Endometrial microvascular endothelial cells (primary cell): Measurements from ENCODE around the gene PGM5. TPM values are rescaled to one million over a fixed set of nuclear protein-coding genes. Genes with fewer than 3 reads are reported as not detected.

ENCODE experiments used
- in situ Hi-C: cut with HindIII; loops from 2 replicates; pipeline ENCODE4 v1.10.0; 2017; ENCODE audit warnings: low sequenced_read_pairs, low pct_unique_long_range_greater_than_20kb; ENCODE audit errors: inconsistent ontology term
- total RNA-seq: library from RNA; depleted of rRNA; stranded (reverse); fragments of >200 nt; gene quantifications from one replicate; pipeline ENCODE4 v1.2.3, GENCODE V29; 2015; ENCODE audit errors: inconsistent ontology term

Gene PGM5
- total RNA-seq, 1 donor from 2014 or later = not detected

DNA sequence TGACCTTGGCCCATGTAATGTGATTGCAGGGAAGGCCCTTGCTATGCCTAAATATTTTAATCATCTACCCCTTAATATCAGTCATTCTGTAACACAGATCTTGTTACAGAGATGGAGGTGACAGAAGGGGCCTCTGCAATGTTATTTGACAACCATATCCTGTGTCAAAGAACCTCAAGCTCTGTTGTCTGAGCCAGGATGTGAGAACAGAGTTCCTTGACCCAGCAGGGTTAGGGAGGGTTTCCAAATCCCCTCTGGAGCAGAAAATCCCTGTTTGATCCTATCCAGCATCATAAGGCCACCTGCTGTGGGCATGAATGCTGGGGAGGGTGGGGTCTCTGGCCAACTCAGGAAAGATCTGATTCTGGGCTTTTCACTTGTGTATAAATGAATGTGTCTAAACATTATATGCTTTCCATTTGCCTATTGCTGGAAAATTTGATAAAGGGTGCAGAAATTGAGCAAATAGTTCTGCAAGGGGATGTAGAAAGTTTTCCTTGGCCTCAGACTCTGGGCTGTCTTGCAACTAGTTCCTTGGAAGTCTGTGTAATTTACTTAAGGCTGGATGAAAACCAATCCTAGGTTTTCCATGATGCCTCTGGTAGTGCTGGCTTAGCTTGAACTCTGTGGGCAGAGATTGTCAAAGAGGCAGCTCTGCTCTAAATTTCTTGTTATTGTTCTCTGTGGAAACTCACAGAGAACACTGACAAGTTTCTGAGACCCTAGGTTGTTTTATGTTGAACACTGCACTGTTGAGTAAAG is 71.0 kb downstream of the PGM5 start:
- in situ Hi-C loops = no loop called here

DNA sequence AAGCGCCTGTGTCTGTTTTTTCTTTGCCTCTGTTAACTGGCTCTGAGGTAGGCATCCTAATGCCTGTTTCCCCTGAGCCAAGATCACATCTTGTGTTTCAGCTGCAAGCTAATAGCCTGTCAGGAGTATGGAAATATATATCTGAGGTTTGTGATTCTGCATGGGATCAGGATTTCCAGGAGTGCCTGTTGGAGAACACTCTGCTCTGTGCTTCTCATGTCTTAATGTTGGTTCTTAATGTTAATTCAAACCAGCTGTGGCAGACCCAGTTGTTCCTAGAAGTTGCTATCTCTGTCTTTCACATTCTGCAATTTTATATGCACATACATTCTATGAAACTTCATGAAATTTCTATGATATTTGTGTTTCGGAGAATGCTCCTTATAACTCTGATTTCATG is 72.1 kb downstream of the PGM5 start:
- in situ Hi-C loops = no loop called here

DNA sequence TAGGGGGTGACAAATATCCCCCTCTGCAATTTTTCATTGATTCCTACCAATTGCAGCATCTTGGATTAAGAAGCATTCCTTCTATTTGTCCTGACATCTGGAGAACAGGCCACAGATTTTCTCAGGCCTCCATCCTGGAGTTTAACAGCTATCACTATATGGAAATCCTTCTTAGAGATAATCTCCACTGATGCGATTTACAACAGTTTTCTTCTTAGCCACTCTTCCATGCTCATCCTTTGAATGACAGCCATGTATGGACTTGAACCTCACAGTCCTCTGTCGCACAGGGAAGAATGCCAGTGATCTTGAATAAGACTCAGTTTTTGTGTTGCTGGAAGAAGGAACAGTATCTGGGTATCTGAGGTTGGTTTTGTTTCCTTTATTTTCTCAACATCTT is 73.2 kb downstream of the PGM5 start:
- in situ Hi-C loops = no loop called here

DNA sequence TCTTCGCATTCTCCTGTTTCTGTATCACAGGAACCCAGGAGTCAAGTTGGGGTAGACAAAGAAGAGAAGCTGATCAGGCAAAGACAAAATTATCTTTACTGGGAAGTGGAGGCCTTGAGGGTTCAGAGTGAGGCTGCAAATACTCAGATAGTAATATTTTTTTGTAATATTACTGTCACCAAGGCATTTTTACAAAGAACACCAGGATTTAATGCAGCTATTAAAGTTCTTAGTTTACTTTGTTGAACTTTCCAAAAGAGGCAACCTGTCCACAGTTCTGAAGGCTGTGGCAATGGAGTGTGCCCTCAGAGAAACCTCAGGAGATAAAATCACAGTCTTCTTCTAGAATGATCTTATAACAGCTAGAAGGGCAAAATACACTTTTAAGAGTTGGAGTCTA is 74.9 kb downstream of the PGM5 start:
- in situ Hi-C loops = no loop called here

DNA sequence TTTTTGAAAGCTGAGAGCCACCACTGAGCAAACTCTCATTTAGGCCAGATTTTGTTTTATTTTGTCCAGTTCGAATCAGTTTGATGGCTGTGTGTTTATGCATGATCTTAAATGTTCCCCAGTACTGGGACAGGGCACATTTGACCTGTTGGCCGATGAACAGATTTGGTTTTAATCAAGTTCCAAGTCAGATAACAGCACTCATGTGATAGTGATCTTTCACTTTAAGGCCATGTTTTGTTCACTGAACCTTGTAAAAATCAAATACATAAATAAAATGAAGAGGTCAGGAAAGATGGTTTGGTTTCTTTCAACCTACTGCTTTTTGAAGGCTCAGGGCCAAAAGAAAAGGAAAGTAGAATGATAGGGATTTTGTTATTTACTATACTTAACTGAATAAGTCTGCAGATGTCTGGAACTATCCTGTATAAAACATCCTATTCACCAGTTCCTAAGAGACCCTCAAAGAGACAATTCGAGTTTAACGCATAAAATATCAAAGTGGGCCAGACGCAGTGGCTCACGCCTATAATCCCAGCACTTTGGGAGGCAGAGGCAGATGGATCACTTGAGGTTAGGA is 77.2 kb downstream of the PGM5 start:
- in situ Hi-C loops = no loop called here

DNA sequence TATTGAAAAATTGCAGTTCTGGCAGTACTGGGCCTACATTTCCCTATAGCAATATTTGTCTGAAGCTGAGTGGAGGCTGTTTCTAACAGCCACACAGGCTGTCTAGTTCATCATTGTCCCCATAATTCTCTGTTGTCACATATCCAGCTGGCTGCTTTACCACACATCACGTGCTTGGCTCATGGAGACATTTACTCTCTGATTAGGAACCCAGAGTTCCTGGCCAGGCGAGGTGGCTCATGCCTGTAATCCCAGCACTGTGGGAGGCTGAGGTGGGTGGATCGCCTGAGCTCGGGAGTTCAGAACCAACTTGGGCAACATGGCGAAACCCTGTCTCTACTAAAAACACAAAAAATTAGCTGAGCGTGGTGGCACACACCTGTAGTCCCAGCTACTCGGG is 81.4 kb downstream of the PGM5 start:
- in situ Hi-C loops = no loop called here

DNA sequence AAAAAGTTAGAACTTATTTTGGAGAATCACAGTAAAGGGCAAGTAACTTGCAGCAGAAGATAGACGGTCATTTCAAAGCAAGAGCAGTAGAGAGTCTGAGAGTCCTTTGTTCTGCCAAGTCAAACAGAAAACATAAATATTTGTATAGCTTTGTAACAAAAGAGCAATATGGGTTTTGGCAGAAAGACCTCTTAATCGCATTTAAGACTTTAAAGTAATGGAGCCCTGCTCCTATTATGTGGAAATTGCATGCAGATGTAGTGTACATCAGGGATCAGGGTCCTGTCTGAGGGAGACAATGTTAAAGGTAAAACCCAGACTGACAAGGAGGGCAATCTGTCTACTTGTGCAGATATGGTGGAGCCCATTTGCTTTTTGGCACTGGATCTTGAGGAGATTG is 87.2 kb downstream of the PGM5 start:
- in situ Hi-C loops = no loop called here

DNA sequence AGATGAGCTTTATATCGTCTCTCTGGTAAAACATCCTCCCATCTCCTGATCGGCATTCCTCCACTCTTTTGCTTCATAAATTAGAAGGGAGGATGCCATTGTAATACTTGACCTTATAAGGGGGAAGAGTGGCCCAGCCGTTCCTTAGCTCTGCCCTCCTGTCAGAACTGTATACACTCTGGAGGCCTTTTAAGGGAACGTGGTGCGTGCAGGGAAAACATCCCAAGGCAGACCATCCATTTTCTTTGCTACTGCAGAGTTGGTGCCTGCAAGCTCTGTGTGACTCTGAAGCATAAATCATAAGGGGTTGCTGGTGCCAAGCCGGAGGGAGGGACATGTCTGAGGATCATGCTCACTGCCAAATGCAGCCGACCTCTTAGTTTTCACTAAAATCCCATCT is 90.4 kb downstream of the PGM5 start:
- in situ Hi-C loops = no loop called here

DNA sequence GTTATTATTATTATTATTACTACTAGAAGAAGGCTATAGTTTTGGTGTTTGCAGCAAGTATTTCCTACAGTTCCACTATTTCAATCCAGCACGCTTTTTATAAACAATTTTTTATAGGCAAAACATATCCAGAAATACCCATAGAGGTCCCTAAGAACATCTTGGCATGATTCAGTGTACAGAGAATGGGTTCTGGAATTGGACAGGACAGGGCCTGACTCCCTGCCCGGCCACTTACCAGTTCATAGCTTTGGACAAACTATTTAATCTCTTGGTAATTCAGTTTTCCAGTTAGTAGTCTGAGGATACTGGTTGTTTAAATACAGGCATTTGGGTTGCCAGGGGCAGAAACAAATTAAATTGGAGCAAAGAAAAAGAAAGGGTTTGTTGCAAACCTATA is 91.2 kb downstream of the PGM5 start:
- in situ Hi-C loops = no loop called here

DNA sequence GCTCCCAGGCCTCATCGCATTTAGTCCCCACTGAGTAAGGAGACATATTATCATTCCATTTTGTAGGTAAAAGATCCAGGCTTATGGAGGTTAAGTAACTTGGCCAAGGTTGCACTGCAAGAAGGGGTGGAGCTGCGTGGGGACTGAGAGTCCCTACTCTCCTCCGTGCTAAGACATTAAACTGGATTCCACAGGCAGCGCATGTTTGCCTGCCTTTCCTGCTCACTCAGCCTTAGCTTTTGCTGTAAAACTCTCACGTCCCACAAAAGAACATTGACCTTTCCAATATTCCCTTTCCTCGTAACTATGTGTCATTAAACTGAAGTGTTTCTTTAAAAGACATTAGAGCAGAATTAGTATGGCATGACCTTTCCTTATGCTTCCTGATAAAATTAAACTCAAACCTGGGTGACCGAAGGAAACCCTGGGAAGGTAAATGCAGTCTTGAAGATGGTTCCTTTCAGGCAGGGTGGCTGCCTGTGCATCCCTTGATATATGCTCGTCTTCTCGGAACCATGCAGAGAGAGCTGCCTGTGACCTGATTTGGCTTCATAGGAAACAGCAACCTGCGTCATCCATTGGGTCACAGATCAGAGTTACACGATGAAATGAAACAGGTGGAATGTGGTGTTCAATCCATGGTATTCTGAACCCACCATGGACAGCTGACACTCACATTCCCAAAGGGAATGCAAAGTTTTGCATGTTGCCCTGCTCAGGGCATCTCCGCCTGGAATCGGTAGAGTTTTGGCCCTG is 98.3 kb downstream of the PGM5 start:
- in situ Hi-C loops = no loop called here

DNA sequence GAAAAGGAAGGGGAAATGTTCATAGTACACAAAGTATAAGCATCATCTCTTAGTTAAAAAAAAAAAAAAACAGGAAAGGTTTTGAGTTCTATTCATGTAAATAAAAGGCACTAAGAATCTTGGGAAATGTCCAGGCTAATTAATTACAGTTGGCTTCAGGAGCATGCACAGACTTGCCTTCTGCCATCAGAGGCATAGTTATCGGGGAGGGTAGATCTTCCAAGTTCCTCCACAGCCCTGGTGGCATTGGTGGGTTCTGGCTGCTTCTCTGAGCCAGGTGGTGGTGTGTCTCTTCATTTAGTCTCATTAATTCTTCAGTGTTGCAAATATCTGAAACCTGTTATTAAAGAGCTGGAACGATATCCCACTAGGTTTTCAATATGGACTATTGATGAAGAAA is 99.0 kb downstream of the PGM5 start:
- in situ Hi-C loops = no loop called here

DNA sequence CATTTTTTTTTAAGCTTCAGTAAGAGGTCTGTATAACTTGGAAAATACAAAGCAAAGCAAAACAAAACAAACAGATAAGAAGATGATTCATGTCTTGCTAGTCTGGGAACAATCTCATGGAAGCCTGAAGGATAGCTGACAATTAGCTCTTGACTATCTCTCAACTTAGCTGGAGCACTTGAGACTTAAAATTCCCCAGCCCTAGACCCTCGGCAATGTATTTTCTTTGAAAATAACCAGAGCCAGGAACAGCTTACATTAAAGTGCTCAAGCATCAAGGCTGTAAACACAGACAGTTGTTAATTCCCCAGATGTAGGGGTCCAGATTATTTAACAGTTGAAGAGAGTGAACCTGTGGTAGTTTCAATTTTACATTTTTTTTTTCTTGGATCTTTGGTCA is 101.4 kb downstream of the PGM5 start:
- in situ Hi-C loops = no loop called here

DNA sequence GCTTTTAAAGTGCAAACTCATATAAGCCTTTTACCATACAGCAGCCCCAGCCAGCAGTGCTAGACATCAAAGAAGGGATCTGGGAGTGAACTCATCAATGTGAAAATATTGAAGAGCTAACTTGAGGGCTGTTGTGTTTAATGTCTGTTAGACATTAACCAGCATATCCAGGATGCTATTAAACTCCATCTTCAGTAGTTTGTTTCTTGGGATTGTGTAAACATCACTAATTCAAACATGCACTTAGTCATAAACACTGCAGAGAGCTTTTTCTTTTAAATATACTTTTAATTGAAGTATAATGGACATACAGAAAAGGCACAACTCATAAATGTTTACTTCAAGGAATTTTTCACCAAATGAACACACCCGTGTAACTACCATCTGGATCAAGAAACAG is 102.5 kb downstream of the PGM5 start:
- in situ Hi-C loops = no loop called here

DNA sequence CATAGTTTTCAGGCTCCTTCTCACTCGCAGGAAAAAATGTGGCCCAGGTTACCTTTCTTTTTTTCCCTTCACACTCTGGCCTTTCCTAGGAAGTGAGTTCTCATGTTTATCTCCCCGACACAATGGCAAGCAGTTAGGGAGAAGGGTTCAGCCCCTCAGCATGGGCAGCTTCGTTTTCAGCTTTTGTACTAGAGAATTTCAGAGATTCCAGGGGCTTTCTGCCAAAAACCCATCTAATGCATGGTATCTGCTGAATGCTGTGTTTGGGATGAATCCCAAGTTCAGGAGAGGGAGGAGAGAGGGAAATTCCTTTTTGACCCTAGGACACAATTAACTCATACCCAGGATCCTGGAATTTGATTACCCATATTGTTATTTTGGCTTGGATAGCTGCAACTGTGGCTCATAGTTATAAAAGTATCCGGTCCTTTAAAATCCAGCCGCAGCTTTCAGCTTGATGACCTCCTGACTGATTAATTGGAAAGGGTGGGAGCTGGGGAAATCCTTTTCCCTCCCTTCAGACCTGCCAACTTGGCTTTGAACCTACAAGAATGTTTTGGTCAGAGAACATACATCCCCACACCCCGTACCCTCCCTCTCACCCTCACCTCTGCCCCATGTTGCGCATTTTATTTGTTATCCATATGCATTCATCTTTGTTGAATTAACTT is 105.8 kb downstream of the PGM5 start:
- in situ Hi-C loops = no loop called here

DNA sequence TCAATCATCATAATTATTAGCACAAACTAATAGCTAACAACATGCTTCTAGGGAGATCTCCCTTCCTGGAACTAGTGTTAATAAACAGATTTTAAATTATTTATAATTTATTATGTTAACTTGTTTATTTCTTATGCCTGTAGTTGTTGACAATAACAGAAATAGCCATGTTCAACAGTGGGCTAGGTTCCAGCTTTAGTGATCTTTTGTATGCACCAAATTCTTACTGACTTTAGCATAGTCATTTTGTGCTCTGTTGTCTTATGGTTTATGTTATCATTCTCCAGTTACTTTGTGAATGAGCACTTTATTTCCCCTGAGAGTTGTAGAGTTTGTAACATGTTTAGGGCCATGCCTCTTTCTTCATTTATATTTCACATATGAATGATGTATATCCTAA is 113.7 kb downstream of the PGM5 start:
- in situ Hi-C loops = no loop called here

DNA sequence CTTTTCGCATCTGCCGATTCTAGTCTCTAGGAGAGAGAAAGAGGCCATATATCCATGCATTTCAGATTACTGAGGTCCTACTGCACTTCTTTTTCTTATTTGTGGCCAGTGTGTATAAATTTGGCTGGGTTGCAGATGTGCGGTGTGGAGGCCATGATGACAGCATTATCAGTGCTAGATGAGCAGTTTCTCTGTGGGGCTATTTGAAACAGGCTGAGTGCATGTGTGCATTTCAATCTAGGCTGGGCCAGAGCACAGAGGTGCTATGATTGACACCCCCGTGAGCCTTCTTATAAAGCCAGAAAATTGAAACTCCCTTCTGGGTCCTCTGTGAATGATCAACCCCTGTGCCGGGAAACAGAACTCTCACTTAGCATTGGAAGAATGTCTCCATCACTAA is 114.2 kb downstream of the PGM5 start:
- in situ Hi-C loops = no loop called here

DNA sequence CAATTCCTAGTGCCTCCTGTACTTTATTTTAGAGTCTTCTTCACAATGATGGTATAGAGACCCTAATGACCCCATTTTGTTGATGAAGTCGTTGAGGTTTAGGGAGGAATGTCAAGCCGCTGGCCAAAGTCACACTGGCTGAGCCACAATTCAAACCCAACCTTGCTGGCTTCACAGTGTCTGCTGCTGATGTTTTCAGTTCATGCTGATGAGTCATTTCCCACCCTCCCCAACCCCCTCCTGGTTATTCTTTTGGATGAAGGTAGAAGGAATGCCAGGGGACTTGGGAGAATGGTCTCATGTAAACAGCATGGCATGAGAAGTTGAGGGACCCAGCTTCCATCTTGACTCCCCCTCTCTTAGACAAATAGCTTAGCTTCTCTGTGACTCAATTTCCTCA is 115.7 kb downstream of the PGM5 start:
- in situ Hi-C loops = no loop called here

DNA sequence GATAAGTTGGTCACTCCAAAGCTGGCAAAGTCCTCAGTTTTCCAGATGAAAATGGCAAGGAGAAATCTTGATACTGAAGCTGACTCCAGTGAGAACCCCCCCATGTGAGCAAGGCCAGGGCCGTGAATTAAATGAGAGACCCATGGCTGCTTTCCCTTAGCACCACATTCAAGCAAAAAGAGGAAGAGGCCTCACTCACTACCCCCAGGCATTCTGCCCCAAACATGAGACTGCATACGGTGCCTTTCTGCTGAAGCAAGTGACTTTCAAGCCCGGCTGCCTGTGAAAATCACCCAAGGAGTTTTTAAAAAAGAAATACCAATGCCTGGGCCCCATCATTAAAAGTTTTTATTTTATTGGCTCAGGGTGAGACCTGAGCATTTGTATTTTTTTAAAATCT is 117.4 kb downstream of the PGM5 start:
- in situ Hi-C loops = no loop called here

DNA sequence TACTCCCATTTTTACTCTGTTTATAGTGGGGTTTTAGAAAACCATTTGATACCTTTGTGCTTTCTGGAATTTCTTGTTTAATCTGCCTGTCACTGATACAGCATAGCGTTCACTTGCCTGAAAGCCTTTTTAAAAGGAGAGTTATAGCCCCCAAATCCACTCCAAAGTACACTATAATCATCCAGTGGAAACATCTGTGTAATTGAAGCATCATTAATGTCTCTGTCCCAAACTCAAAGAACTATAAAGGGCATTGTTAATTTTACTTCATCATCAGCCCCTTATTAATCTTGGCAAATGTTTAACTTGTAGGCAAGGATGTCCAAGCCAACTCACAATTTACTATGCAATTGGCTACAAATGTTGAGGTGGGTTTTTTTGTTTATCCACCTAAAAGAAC is 120.0 kb downstream of the PGM5 start:
- in situ Hi-C loops = no loop called here

DNA sequence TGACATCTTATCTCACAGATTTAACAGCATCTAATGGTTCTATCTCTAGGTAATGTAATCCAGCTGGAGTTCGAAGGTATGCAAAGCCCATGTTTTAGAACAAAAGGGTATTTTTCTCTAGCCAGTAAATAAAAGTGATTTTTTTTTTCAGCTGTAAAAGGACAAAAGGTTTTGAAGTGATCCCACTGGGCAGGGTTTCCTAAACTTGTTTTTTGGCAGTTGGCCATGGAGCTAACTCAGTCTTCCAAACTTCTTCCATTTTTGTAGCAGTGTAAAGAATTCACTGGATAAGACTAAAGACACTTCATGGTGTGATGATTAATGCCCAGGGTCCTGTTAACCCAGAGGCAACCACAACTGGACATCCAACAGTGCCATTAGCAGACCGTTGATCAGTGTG is 120.4 kb downstream of the PGM5 start:
- in situ Hi-C loops = no loop called here
